OCI-LY7 (cell line): ENCODE results near the gene HNRNPA1L2. TPM values are rescaled to one million over a fixed set of nuclear protein-coding genes. Genes with fewer than 3 reads are reported as not detected.

Experiments used
- BruUV-seq: library from RNA; stranded (reverse); fragments of 400-500 nt; replicated peaks from 2 replicates; lab custom pipeline; 2021; lab: Mats Ljungman, UMichigan
- CTCF ChIA-PET: fragments of 300-600 bp; sonication (Branson Sonifier 250); formaldehyde crosslinking; loops from one replicate; lab custom pipeline; 2022; ENCODE audit warnings: antibody characterized with exemption; ENCODE audit not compliant: unreplicated experiment; lab: Charles Lee
- POLR2A ChIA-PET: fragments of 300-600 bp; sonication (Branson Sonifier 250); formaldehyde crosslinking; loops from one replicate; lab custom pipeline; 2022; ENCODE audit warnings: antibody characterized with exemption; lab: Charles Lee
- DNase-seq: peaks from one replicate; pipeline ENCODE4 v3.0.0-alpha.2; 2015; ENCODE audit warnings: low spot score
- H2AFZ ChIP-seq: fragments of 200-600 bp; sonication (generic), shearing (Covaris generic); 2 replicates; pipeline ENCODE4 v1.6.1; 2014; ENCODE audit warnings: mild to moderate bottlenecking, antibody characterized with exemption, low read length, moderate library complexity
- H3K27ac ChIP-seq: fragments of 200-600 bp; sonication (generic); 2 replicates; pipeline ENCODE4 v1.5.1; 2014; ENCODE audit warnings: mixed run types, low read depth, mild to moderate bottlenecking, moderate library complexity, low read length, inconsistent platforms; ENCODE audit not compliant: poor library complexity, severe bottlenecking
- H3K36me3 ChIP-seq: fragments of 200-600 bp; sonication (generic); 2 replicates; pipeline ENCODE4 v1.6.1; 2014; ENCODE audit warnings: mild to moderate bottlenecking, antibody characterized with exemption, low read length, moderate library complexity, mixed read lengths; ENCODE audit not compliant: insufficient read depth
- H3K4me1 ChIP-seq: fragments of 200-600 bp; sonication (generic); 2 replicates; pipeline ENCODE4 v1.5.1; 2014; ENCODE audit warnings: mild to moderate bottlenecking, low read length; ENCODE audit not compliant: insufficient read depth, poor library complexity, severe bottlenecking
- H3K4me2 ChIP-seq: fragments of 200-600 bp; sonication (generic); 2 replicates; pipeline ENCODE4 v1.6.1; 2014; ENCODE audit warnings: mild to moderate bottlenecking, low read length
- H3K4me3 ChIP-seq: fragments of 200-600 bp; sonication (generic); 2 replicates; pipeline ENCODE4 v1.5.1; 2014; ENCODE audit warnings: mild to moderate bottlenecking, low read depth, low read length; ENCODE audit not compliant: poor library complexity, severe bottlenecking
- H3K79me2 ChIP-seq: fragments of 200-600 bp; sonication (generic); 2 replicates; pipeline ENCODE4 v1.6.1; 2016; ENCODE audit warnings: low read depth, mild to moderate bottlenecking, low read length, moderate library complexity, mixed read lengths; ENCODE audit not compliant: insufficient read depth
- H3K9me2 ChIP-seq: fragments of 200-600 bp; sonication (generic); 2 replicates; pipeline ENCODE4 v1.6.1; 2016; ENCODE audit warnings: mild to moderate bottlenecking, low read length, mixed read lengths; ENCODE audit not compliant: insufficient read depth
- H3K9me3 ChIP-seq: fragments of 200-600 bp; sonication (generic); 2 replicates; pipeline ENCODE4 v1.6.1; 2014; ENCODE audit warnings: mild to moderate bottlenecking, mixed run types, low read length, mixed read lengths
- H4K20me1 ChIP-seq: fragments of 200-600 bp; sonication (generic); 2 replicates; pipeline ENCODE4 v1.6.1; 2014; ENCODE audit warnings: mild to moderate bottlenecking, antibody characterized with exemption, low read length, moderate library complexity, mixed read lengths; ENCODE audit not compliant: insufficient read depth
- EZH2phosphoT487 ChIP-seq: fragments of 200-600 bp; sonication (generic); IDR thresholded peaks from 2 replicates; pipeline ENCODE4 v1.6.1; 2018; ENCODE audit warnings: low read depth, borderline replicate concordance, mild to moderate bottlenecking, mixed run types, antibody characterized with exemption, low read length, moderate library complexity, mixed read lengths
- intact Hi-C: fragments of 100-400 bp; cut with micrococcal nuclease; formaldehyde crosslinking; loops from one replicate; pipeline ENCODE4 v1.10.0; 2022; ENCODE audit not compliant: unreplicated experiment
- total RNA-seq, 2 experiments: library from RNA; depleted of rRNA in 1 of 2; stranded (reverse); fragments of >200 nt in 1 of 2; shearing (Covaris generic) in 1 of 2; gene quantifications; 2 replicates each; pipeline ENCODE4 v1.2.3, GENCODE V29; 2014 to 2022
- TF ChIP-seq, protein P1 (sequence below): fragments of 200-600 bp; sonication (generic); conservative IDR thresholded peaks from 2 replicates; pipeline ENCODE4 v1.5.1; 2014; ENCODE audit warnings: mild to moderate bottlenecking, antibody characterized with exemption, low read length, moderate library complexity, mixed read lengths

The HNRNPA1L2 gene
- total RNA-seq, 2 experiments from 2014 or later = 4.7 to 13.1 TPM

DNA sequence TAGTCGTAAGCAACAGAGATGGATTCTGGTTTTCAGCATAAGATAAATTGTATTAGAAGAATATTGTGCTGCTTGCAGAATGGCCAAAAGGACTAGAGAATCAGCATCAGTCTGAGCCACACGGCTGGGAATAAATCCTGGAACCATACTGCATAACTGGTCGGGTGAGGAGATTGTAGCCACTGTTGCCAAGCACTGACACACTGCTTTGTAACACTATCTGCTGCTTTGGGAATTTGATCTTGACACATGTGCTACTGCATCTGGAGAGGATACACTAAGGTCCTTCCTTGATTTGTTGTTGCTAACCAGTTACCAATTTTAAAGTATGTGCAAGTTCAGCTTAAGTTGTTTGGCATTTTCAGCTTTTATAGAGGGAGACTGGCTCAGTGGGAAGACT, 1.9 kb downstream of the HNRNPA1L2 start:
- Histone ChIP-seq H3K79me2 (no peaks in the 10 kb centered on the region), H3K36me3 (peaks cover 34% of the 10 kb centered on the region), H3K4me3 (no peak overlapping the region), H3K9me2 (no peaks in the 10 kb centered on the region), H3K27ac (no peak overlapping the region), H2AFZ (no peak overlapping the region), H3K9me3 (no peaks in the 10 kb centered on the region), H3K4me1 (no peaks in the 10 kb centered on the region), H4K20me1 (no peaks in the 10 kb centered on the region), H3K4me2 (no peak overlapping the region)
- intact Hi-C loops = no loop called here
- BruUV-seq = no TSS peak
- ChIA-PET CTCF (no interaction called here), POLR2A (interaction anchor here (0.7 to 1.3 kb wide), 3 partner anchors 9 to 24 kb away, joined by 3 read pairs; no protein-coding TSS in a partner anchor)
- DNase-seq = no peak
- TF ChIP-seq EZH2phosphoT487 = no peak
- TF ChIP-seq, protein P1, sequence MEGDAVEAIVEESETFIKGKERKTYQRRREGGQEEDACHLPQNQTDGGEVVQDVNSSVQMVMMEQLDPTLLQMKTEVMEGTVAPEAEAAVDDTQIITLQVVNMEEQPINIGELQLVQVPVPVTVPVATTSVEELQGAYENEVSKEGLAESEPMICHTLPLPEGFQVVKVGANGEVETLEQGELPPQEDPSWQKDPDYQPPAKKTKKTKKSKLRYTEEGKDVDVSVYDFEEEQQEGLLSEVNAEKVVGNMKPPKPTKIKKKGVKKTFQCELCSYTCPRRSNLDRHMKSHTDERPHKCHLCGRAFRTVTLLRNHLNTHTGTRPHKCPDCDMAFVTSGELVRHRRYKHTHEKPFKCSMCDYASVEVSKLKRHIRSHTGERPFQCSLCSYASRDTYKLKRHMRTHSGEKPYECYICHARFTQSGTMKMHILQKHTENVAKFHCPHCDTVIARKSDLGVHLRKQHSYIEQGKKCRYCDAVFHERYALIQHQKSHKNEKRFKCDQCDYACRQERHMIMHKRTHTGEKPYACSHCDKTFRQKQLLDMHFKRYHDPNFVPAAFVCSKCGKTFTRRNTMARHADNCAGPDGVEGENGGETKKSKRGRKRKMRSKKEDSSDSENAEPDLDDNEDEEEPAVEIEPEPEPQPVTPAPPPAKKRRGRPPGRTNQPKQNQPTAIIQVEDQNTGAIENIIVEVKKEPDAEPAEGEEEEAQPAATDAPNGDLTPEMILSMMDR = no peak

DNA sequence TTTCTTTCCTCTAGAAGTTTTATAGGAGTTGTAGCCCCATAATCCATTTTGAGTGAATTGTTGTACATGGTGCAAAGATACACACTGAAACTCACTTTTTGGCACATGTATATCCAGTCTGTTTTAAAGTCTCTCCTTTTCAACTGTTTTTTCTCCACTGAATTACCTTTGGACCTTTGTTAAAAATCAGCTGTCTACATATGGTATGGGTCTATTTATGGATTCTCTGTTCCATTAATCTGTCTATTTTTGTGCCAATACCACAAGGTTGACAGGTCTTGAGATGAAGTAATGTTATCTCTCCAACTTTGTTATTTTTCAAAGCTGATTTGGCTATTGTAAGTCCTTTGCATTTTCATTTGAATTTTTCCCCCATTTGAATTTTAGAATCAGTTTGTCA, 4.7 kb downstream of the HNRNPA1L2 start:
- BruUV-seq = no TSS peak
- no peak for DNase-seq
- POLR2A ChIA-PET = interaction anchor here (1.2 kb wide), 2 partner anchors 21 to 27 kb away, joined by 3 to 4 read pairs; no protein-coding TSS in a partner anchor
- H3K9me2 ChIP-seq = no peaks in the 10 kb centered on the region
- no peaks in the 10 kb centered on the region for H3K9me3 ChIP-seq
- H4K20me1 ChIP-seq = no peaks in the 10 kb centered on the region
- TF ChIP-seq, protein P1 = no peak
- TF ChIP-seq EZH2phosphoT487 = no peak
- CTCF ChIA-PET = no interaction called here
- no peak overlapping the region for H3K4me3 ChIP-seq
- H3K4me2 ChIP-seq = no peak overlapping the region
- H3K4me1 ChIP-seq = peaks cover 11% of the 10 kb centered on the region
- no peak overlapping the region for H3K27ac ChIP-seq
- intact Hi-C loops = no loop called here
- H2AFZ ChIP-seq = no peak overlapping the region
- peaks cover 24% of the 10 kb centered on the region for H3K79me2 ChIP-seq
- H3K36me3 ChIP-seq = peaks cover 25% of the 10 kb centered on the region

DNA sequence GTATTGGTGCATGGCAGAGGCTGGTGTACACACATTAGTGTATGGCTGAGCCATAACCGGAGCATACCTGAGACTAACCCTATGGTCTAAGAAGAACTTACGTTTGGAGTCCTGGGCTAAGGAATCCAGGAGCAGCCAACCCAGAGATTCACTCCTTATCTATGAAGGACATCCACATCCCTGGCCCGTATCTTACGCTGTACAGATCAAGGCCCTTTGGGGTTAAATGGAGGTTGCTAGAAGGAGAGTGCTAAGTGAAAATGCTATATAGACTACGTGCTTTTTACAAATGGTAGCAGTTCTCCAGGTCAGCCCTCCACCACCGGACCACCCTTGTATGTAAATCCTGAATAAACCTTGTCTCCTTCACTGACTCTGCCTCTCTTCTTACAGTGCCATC, 8.5 kb downstream of the HNRNPA1L2 start:
- TF ChIP-seq, protein P1 = no peak
- TF ChIP-seq EZH2phosphoT487 = no peak
- POLR2A ChIA-PET = no interaction called here
- peak overlapping the region; percentile 78 for H3K4me2 ChIP-seq
- H3K36me3 ChIP-seq = peaks cover 36% of the 10 kb centered on the region
- H3K4me1 ChIP-seq = peaks cover 27% of the 10 kb centered on the region
- DNase-seq = no peak
- CTCF ChIA-PET = no interaction called here
- no peak overlapping the region for H2AFZ ChIP-seq
- H4K20me1 ChIP-seq = peaks cover 8% of the 10 kb centered on the region; the same call in 1 of the 2 replicates
- peaks cover 55% of the 10 kb centered on the region for H3K79me2 ChIP-seq
- BruUV-seq = no TSS peak
- peak overlapping the region; percentile 87 for H3K27ac ChIP-seq
- intact Hi-C loops = loop anchor here (5.0 kb wide), 1 partner anchor 638 kb away; the partner anchor contains the start of genes ALG11 and ATP7B
- peak overlapping the region; percentile 96 for H3K4me3 ChIP-seq
- H3K9me3 ChIP-seq = no peaks in the 10 kb centered on the region
- no peaks in the 10 kb centered on the region for H3K9me2 ChIP-seq
